Esophagus muscularis mucosa (tissue), 4 donors: ENCODE data around the gene RALGAPA1. TPM values are rescaled to one million over a fixed set of nuclear protein-coding genes. Genes with fewer than 3 reads are reported as not detected.

Experiments used
- DNase-seq: peaks from one replicate; pipeline ENCODE4 v3.0.0-alpha.2; 2017; ENCODE audit errors: extremely low spot score
- H3K27ac ChIP-seq, 4 donors: fragments of 200-600 bp; sonication (generic); replicated peaks in 1 of 4; 1 replicate in 3 of 4; 2 replicates in 1 of 4; pipeline ENCODE4 v1.5.1; 2016 to 2019; ENCODE audit warnings: mild to moderate bottlenecking in 1 of 4
- H3K27me3 ChIP-seq, 4 donors: fragments of 200-600 bp; sonication (generic); one replicate each; pipeline versions ENCODE4 v1.5.1 to v1.6.0; 2016 to 2019
- H3K36me3 ChIP-seq, 4 donors: fragments of 200-600 bp; sonication (generic); one replicate each; pipeline ENCODE4 v1.5.1; 2016 to 2019
- H3K4me1 ChIP-seq, 4 donors: fragments of 200-600 bp; sonication (generic); one replicate each; pipeline ENCODE4 v1.5.1; 2016 to 2019
- H3K4me3 ChIP-seq, 4 donors: fragments of 200-600 bp; sonication (generic); 1 replicate in 2 of 4; 2 replicates in 2 of 4; pipeline ENCODE4 v1.5.1; 2016 to 2019; ENCODE audit warnings: mild to moderate bottlenecking in 4 of 4, moderate library complexity in 1 of 4
- H3K9me3 ChIP-seq, 4 donors: fragments of 200-600 bp; sonication (generic); 1 replicate in 3 of 4; 2 replicates in 1 of 4; pipeline ENCODE4 v1.5.1; 2016 to 2019
- CTCF ChIP-seq, 3 experiments: fragments of 200-600 bp in 2 of 3; fragments of 450-650 bp in 1 of 3; sonication (generic) in 2 of 3; IDR thresholded peaks; one replicate each; pipeline ENCODE4 v1.5.1; 2017 to 2019; ENCODE audit warnings: antibody characterized with exemption in 3 of 3, mild to moderate bottlenecking in 2 of 3, moderate library complexity in 1 of 3
- EP300 ChIP-seq: sonication (generic); formaldehyde crosslinking; IDR thresholded peaks from one replicate; pipeline ENCODE4 v1.6.1; 2017; ENCODE audit warnings: antibody characterized with exemption
- POLR2A ChIP-seq: fragments of 450-650 bp; IDR thresholded peaks from one replicate; pipeline ENCODE4 v1.6.1; 2017; ENCODE audit warnings: antibody characterized with exemption, moderate library complexity, mild to moderate bottlenecking, low read depth
- POLR2AphosphoS5 ChIP-seq, 2 donors: sonication (generic); formaldehyde crosslinking; IDR thresholded peaks; one replicate each; pipeline ENCODE4 v1.6.1; 2017; ENCODE audit warnings: antibody characterized with exemption in 2 of 2
- WGBS: methylation state at CpG from one replicate; pipeline ENCODE4 v1.1.5; 2018; 5-methylcytosine and 5-hydroxymethylcytosine counted together
- intact Hi-C: fragments of 100-400 bp; cut with DNase I; formaldehyde crosslinking; loops from one replicate; pipeline ENCODE4 v1.15.1; 2023
- total RNA-seq, 4 donors: library from RNA; depleted of rRNA; stranded (reverse); fragments of >200 nt; gene quantifications; one replicate each; pipeline versions ENCODE4 v1.1.0 to v1.2.1, GENCODE V29; 2016

RALGAPA1 gene
- total RNA-seq, 4 donors from 2014 or later, result 48.2 to 77.7 (median 52.1) TPM

- Histone ChIP-seq H3K36me3 (peaks cover 5 to 91% (median 57%) of the 10 kb centered on the region in 4 donors), H3K4me1 (peaks cover 0 to 7% (median 3%) of the 10 kb centered on the region in 4 donors), H3K27ac (no peak overlapping the region), H3K27me3 (no peaks in the 10 kb centered on the region), H3K9me3 (no peaks in the 10 kb centered on the region), H3K4me3 (no peak overlapping the region)
- intact Hi-C loops, result no loop called here
- WGBS, result 87% methylated on average over 6 of the region's 6 CpGs
- DNase-seq, result no peak
- TF ChIP-seq POLR2A (no peak), POLR2AphosphoS5 (IDR thresholded peaks at IDR 0.05) (no peak), EP300 (no peak), CTCF (IDR thresholded peaks at IDR 0.05) (no peak)
These were observed 58.7 kb downstream of the RALGAPA1 start for GRCh38 chr14:35750202-35750904.

DNA sequence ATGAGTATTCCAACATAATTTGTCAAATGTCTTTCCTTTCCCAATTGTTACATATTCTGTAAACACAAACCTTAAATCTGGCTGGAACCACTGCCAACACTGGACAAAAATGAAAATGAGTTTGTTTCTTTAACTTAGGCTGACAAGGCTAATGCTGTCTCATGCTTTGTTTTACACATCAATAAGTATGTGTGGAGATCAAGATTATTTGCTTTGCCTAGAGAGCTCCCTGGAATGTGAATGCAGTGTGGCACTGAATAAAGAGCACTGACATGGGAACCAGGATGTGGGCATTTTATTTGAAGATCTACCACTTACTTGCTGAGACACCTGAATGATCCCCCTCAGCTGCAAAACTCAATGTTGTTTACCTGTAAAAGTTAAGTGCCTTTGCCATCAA is 61.7 kb downstream of the RALGAPA1 start:
- H3K4me1 ChIP-seq, result peaks cover 0 to 7% (median 3%) of the 10 kb centered on the region in 4 donors
- no peak overlapping the region for H3K4me3 ChIP-seq
- TF ChIP-seq POLR2AphosphoS5 (IDR thresholded peaks at IDR 0.05) (no peak), CTCF (IDR thresholded peaks at IDR 0.05) (no peak), POLR2A (no peak), EP300 (no peak)
- H3K36me3 ChIP-seq, result peaks cover 0 to 83% (median 47%) of the 10 kb centered on the region in 4 donors
- no peak overlapping the region for H3K27ac ChIP-seq
- no peaks in the 10 kb centered on the region for H3K27me3 ChIP-seq
- no peak for DNase-seq
- no peaks in the 10 kb centered on the region for H3K9me3 ChIP-seq
- intact Hi-C loops, result loop anchor here (10.0 kb wide), 1 partner anchor 67 kb away; no protein-coding TSS in a partner anchor

- no peak for DNase-seq
- H3K36me3 ChIP-seq, result peaks cover 0 to 85% (median 47%) of the 10 kb centered on the region in 4 donors
- H3K4me3 ChIP-seq, result no peak overlapping the region
- peaks cover 0 to 5% (median 2%) of the 10 kb centered on the region in 4 donors for H3K4me1 ChIP-seq
- H3K9me3 ChIP-seq, result no peaks in the 10 kb centered on the region
- WGBS, result 100% methylated on average over 1 of the region's 1 CpG
- no peaks in the 10 kb centered on the region for H3K27me3 ChIP-seq
- TF ChIP-seq CTCF (IDR thresholded peaks at IDR 0.05), result no peak
- no peak for TF ChIP-seq POLR2A
- no peak for TF ChIP-seq EP300
- TF ChIP-seq POLR2AphosphoS5 (IDR thresholded peaks at IDR 0.05), result no peak
- intact Hi-C loops, result loop anchor here (10.0 kb wide), 1 partner anchor 72 kb away; no protein-coding TSS in a partner anchor
- no peak overlapping the region for H3K27ac ChIP-seq
These were observed 66.7 kb downstream of the RALGAPA1 start for GRCh38 chr14:35742442-35742841.

DNA sequence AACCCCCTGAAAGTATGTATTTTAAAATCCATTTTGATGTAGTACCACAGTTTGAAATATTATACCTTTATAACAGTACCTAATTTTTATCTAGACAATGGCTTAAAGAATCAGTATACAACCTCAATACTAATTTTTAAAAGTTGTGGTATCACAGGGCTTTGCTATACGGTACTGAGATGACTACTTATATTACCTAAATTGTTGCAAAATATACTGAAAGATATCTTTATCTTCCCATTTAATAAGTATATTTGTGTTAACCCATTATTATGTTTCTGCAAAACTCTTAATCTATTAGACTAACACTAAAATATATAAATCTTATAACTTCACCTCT is 67.1 kb downstream of the RALGAPA1 start:
- Histone ChIP-seq H3K27ac (no peak overlapping the region), H3K4me3 (no peak overlapping the region), H3K36me3 (peaks cover 0 to 83% (median 47%) of the 10 kb centered on the region in 4 donors), H3K4me1 (peaks cover 0 to under 1% (median under 1%) of the 10 kb centered on the region in 4 donors), H3K27me3 (no peaks in the 10 kb centered on the region), H3K9me3 (no peaks in the 10 kb centered on the region)
- DNase-seq, result no peak
- WGBS, result 90% methylated on average over 1 of the region's 1 CpG
- TF ChIP-seq POLR2A, result no peak
- TF ChIP-seq POLR2AphosphoS5 (IDR thresholded peaks at IDR 0.05), result no peak
- TF ChIP-seq CTCF (IDR thresholded peaks at IDR 0.05), result no peak
- no peak for TF ChIP-seq EP300
- intact Hi-C loops, result loop anchor here (10.0 kb wide), 1 partner anchor 73 kb away; no protein-coding TSS in a partner anchor
